ENCODE data around the gene TCL1B. TPM values are rescaled to one million over a fixed set of nuclear protein-coding genes. Genes with fewer than 3 reads are reported as not detected.
A peak's percentile ranks its signal among the peaks of the same experiment; 100 is the strongest.

The TCL1B gene
- total and polyA plus RNA-seq, 2 of the 13 experiments (the other 11 are each of a cell fraction or from before 2014, with no cell fraction given): not detected

DNA sequence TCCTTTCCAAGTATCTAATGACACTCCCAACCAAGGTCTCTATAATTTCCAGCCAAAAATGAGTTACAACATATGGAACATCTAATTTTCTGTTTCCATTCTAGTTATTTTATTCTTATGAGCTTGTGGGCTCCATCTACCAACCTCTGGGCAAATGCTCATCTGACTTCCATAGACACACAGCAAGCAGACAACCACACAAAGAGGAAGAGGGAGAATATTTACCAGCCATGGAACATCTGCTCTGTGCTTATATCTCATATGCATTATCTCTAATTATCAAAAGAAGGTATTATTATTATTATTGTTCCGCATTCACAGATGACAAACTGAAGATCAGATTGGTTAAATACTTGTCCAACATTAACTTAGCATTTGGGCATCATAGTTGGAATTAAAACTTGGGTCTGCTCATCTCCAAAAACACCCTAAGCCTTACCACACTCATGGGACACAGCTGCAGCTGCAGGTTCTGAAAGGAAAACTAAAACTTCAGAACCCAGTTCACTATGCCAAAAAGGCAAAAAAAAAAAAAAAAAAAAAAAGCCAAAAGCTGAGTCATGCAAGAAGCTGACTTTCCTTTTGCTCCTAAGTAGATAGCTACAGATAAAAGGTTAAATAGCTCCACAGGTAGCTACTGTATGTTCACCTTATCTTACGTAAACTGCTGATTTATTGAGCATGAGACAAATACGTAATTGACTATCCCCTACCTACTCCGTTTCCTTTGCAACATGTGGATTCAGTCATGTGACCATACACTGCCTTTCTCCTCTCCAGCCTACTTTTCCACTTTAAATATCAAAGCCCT, 23.6 kb upstream of the TCL1B start:
- DNase-seq (ENCODE audit: low spot score): no peak
- no TSS peak for BruUV-seq (replicated peaks)

DNA sequence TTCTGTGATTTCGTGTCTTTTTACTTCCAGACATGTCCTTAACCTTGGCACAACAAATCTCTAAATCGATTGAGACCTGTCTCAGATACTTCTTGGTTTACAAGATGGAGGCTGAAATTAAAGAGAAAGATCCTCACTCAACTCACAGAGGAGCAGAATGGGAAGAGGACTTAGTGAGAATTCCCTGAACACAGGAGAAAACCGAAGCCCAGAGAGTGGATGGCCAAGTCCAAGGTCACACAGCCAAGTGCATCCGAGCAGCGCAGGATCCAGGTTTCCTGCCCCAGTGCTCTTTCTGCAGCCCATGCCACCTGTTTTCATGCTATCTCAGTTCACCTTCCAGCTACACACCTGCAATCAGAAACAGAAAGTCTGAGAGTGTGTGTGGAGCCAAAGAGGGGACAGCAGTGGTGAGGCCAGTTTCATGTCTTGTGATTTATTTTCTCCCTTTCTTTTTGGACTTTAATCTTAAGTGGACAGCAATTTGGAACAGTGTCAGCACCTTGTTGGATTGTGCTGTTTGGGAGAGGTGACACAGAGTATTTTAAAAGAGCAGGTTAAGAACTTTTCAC, 22.9 kb upstream of the TCL1B start:
- H3K4me2 ChIP-seq (ENCODE audit: low read depth, low read length): no peak overlapping the region
- ChIA-PET POLR2A (no interaction called here), CTCF (ENCODE audit: low intra/inter-chr PET ratio, low total read pairs) (no interaction called here)
- H3K4me3 ChIP-seq (replicated peaks in 1 of 3; ENCODE audit: insufficient read depth in 1 of 3, low read depth in 2 of 3, low read length in 3 of 3): no peak overlapping the region
- FAIRE-seq: no peak
- no peak for ATAC-seq
- peaks cover 34% of the 10 kb centered on the region for H3K4me1 ChIP-seq (ENCODE audit: insufficient read depth, low read length)
- peaks cover 5 to 12% of the 10 kb centered on the region in 2 experiments; a peak in 4 of 5 replicates for H3K27me3 ChIP-seq (ENCODE audit: control insufficient read depth in 1 of 2, insufficient read depth in 2 of 2, low read length in 2 of 2)
- 11% methylated on average over 4 of the region's 5 CpGs for WGBS (ENCODE audit: low lambda C conversion rate)
- TF ChIP-seq FOXJ3 (CRISPR knock-in tag; IDR thresholded peaks at IDR 0.05; ENCODE audit: borderline replicate concordance) (no peak), HIVEP1 (CRISPR knock-in tag; IDR thresholded peaks at IDR 0.05) (no peak), ZNF768 (CRISPR knock-in tag; IDR thresholded peaks at IDR 0.05) (peak; percentile 85)
- TF ChIP-seq, protein P1, sequence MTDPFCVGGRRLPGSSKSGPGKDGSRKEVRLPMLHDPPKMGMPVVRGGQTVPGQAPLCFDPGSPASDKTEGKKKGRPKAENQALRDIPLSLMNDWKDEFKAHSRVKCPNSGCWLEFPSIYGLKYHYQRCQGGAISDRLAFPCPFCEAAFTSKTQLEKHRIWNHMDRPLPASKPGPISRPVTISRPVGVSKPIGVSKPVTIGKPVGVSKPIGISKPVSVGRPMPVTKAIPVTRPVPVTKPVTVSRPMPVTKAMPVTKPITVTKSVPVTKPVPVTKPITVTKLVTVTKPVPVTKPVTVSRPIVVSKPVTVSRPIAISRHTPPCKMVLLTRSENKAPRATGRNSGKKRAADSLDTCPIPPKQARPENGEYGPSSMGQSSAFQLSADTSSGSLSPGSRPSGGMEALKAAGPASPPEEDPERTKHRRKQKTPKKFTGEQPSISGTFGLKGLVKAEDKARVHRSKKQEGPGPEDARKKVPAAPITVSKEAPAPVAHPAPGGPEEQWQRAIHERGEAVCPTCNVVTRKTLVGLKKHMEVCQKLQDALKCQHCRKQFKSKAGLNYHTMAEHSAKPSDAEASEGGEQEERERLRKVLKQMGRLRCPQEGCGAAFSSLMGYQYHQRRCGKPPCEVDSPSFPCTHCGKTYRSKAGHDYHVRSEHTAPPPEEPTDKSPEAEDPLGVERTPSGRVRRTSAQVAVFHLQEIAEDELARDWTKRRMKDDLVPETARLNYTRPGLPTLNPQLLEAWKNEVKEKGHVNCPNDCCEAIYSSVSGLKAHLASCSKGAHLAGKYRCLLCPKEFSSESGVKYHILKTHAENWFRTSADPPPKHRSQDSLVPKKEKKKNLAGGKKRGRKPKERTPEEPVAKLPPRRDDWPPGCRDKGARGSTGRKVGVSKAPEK (CRISPR knock-in tag; IDR thresholded peaks at IDR 0.05; ENCODE audit: borderline replicate concordance): no peak
- H2AFZ ChIP-seq (ENCODE audit: low read length): no peak overlapping the region
- H4K20me1 ChIP-seq (ENCODE audit: insufficient read depth, low read length): no peaks in the 10 kb centered on the region
- intact Hi-C loops (cut with micrococcal nuclease; ENCODE audit: unreplicated experiment) (no loop called here), in situ Hi-C loops (cut with HindIII; ENCODE audit: extremely low pct_ligation_motif_present, low pct_unique_long_range_greater_than_20kb) (no loop called here)
- H3K79me2 ChIP-seq (ENCODE audit: insufficient read depth, low read length): no peaks in the 10 kb centered on the region
- H3K9me3 ChIP-seq (ENCODE audit: low read length): no peaks in the 10 kb centered on the region
- no peak for DNase-seq (ENCODE audit: low spot score)
- H3K27ac ChIP-seq (ENCODE audit: extremely low read length, insufficient read depth, low read length): no peak overlapping the region
- H3K36me3 ChIP-seq (replicated peaks in 1 of 2; ENCODE audit: control insufficient read depth in 1 of 2, insufficient read depth in 2 of 2, low read length in 2 of 2): no peaks in the 10 kb centered on the region
- H3K9ac ChIP-seq (ENCODE audit: insufficient read depth, low read depth, low read length): no peak overlapping the region
- no TSS peak for BruUV-seq (replicated peaks)

More for the DNA sequence above, 23.6 kb upstream of the TCL1B start:
- Histone ChIP-seq H3K27me3 (ENCODE audit: control insufficient read depth in 1 of 2, insufficient read depth in 2 of 2, low read length in 2 of 2) (peaks cover 5 to 12% of the 10 kb centered on the region in 2 experiments; a peak in 4 of 5 replicates), H3K9me3 (ENCODE audit: low read length) (no peaks in the 10 kb centered on the region), H3K36me3 (replicated peaks in 1 of 2; ENCODE audit: control insufficient read depth in 1 of 2, insufficient read depth in 2 of 2, low read length in 2 of 2) (no peaks in the 10 kb centered on the region), H4K20me1 (ENCODE audit: insufficient read depth, low read length) (no peaks in the 10 kb centered on the region), H3K79me2 (ENCODE audit: insufficient read depth, low read length) (no peaks in the 10 kb centered on the region), H3K4me3 (replicated peaks in 1 of 3; ENCODE audit: insufficient read depth in 1 of 3, low read depth in 2 of 3, low read length in 3 of 3) (no peak overlapping the region), H2AFZ (ENCODE audit: low read length) (no peak overlapping the region), H3K27ac (ENCODE audit: extremely low read length, insufficient read depth, low read length) (no peak overlapping the region), H3K9ac (ENCODE audit: insufficient read depth, low read depth, low read length) (no peak overlapping the region), H3K4me2 (ENCODE audit: low read depth, low read length) (0 out of 2 replicates have a peak overlapping the region, but pooled peaks have one; percentile 0), H3K4me1 (ENCODE audit: insufficient read depth, low read length) (peaks cover 34% of the 10 kb centered on the region)
- in situ Hi-C loops (cut with HindIII; ENCODE audit: extremely low pct_ligation_motif_present, low pct_unique_long_range_greater_than_20kb) (no loop called here), intact Hi-C loops (cut with micrococcal nuclease; ENCODE audit: unreplicated experiment) (no loop called here)
- ChIA-PET POLR2A (no interaction called here), CTCF (ENCODE audit: low intra/inter-chr PET ratio, low total read pairs) (no interaction called here)
- TF ChIP-seq MXD4 (CRISPR knock-in tag; IDR thresholded peaks at IDR 0.05) (no peak), NAIF1 (CRISPR knock-in tag; IDR thresholded peaks at IDR 0.05; ENCODE audit: borderline replicate concordance) (0 out of 2 replicates have a peak, but pooled peaks have one; percentile 35), HNRNPLL (IDR thresholded peaks at IDR 0.05; ENCODE audit: low read depth, low read length, poor library complexity, severe bottlenecking) (peak; percentile 30)
- ATAC-seq: no peak
- no peak for FAIRE-seq
- WGBS (ENCODE audit: low lambda C conversion rate): 29% methylated on average over 4 of the region's 4 CpGs
